ENCODE data around the gene SSBP3. TPM values are rescaled to one million over a fixed set of nuclear protein-coding genes. Genes with fewer than 3 reads are reported as not detected.

Gene SSBP3
- total and polyA plus RNA-seq, 9 donors: 41.2 to 247 (median 156) TPM

GRCh38 chr1:54176621-54177327 lies 229.4 kb downstream of the SSBP3 start:
- DNase-seq: no peak
- no peaks in the 10 kb centered on the region for H3K4me1 ChIP-seq (ENCODE audit: insufficient read depth)
- 88 to 94% (median 89%) methylated on average over 6 of the region's 6 CpGs for WGBS, 3 donors
- intact Hi-C loops (cut with DNase I): no loop called here
- H3K36me3 ChIP-seq: no peaks in the 10 kb centered on the region
- H3K4me3 ChIP-seq: no peak overlapping the region
- no peaks in the 10 kb centered on the region for H3K9me3 ChIP-seq
- H3K27ac ChIP-seq: no peak overlapping the region
- TF ChIP-seq EP300 (IDR thresholded peaks at IDR 0.05): no peak
- TF ChIP-seq POLR2A (IDR thresholded peaks at IDR 0.05): no peak
- no peak for TF ChIP-seq CTCF (IDR thresholded peaks at IDR 0.05)
- no peaks in the 10 kb centered on the region for H3K27me3 ChIP-seq

Other genes with a start within 250 kb of the SSBP3 start
- 1 to 10 TPM; 2.3 to 9.6 (median 7.4) TPM for gene CYB5RL, start 206.4 kb downstream of the SSBP3 start, total RNA-seq
- 1 to 10 TPM; 3.2 to 7.5 TPM for gene CYB5RL, start 206.4 kb downstream of the SSBP3 start, polyA plus RNA-seq
- 10 to 100 TPM; 36.2 to 60.1 (median 47.9) TPM for gene MRPL37, start 206.2 kb downstream of the SSBP3 start, total RNA-seq
- 10 to 100 TPM; 43.3 to 86.6 TPM for gene MRPL37, start 206.2 kb downstream of the SSBP3 start, polyA plus RNA-seq
- gene ACOT11, start 141.8 kb upstream of the SSBP3 start, total RNA-seq: 10 to 100 TPM in 5 of 7 donors, 1 to 10 TPM in 2; 7.6 to 28.4 (median 17.0) TPM
- gene ACOT11, start 141.8 kb upstream of the SSBP3 start, polyA plus RNA-seq: 1 to 10 TPM; 3.0 to 7.2 TPM
- not detected for gene FAM151A, start 217.1 kb upstream of the SSBP3 start, total RNA-seq
- under 1 TPM in 1 of 2 donors, not detected in 1; 0.06 TPM for gene FAM151A, start 217.1 kb upstream of the SSBP3 start, polyA plus RNA-seq
- gene MROH7, start 235.4 kb upstream of the SSBP3 start, total RNA-seq: 10 to 100 TPM in 3 of 7 donors, 1 to 10 TPM in 4; 4.6 to 20.9 (median 9.7) TPM
- gene MROH7, start 235.4 kb upstream of the SSBP3 start, polyA plus RNA-seq: 1 to 10 TPM; 3.1 to 3.4 TPM